ENCODE results near the gene RNF149. TPM values are rescaled to one million over a fixed set of nuclear protein-coding genes. Genes with fewer than 3 reads are reported as not detected.

RNF149 gene
- polyA plus RNA-seq, 2 of the 4 experiments (the other 2 are of a cell fraction) = 28.8 to 34.8 TPM

DNA sequence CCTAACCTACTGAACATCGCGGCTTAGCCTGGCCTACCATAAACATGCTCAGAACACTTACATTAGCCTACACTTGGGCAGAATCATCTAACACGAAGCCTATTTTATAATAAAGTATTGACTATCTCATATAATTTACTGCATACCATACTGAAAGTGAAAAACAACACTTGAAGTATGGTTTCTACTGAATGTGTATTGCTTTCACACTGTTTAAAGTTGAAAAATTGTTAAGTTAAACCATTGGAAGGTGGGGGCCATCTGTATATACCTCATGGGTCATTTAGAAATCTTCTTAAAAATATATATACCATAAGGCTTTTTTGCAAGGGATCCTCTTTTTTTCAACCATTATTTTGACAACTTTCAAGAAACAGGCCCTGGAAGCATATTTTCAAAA, 16.5 kb downstream of the RNF149 start:
- H3K4me2 ChIP-seq = no peak overlapping the region
- no peak for DNase-seq (ENCODE audit: low read depth in 1 of 2, low spot score in 1 of 2)
- ChIA-PET CTCF (no interaction called here), POLR2A (no interaction called here)
- no peaks in the 10 kb centered on the region for H3K9me3 ChIP-seq
- no peak for ATAC-seq
- no peak overlapping the region for H3K27ac ChIP-seq
- WGBS (ENCODE audit: missing lambda C conversion rate) = 93% methylated on average over 3 of the region's 3 CpGs
- peaks cover 5% of the 10 kb centered on the region; the same call in 1 of the 3 replicates for H3K4me1 ChIP-seq
- FAIRE-seq = no peak
- TF ChIP-seq FOSL2 (IDR thresholded peaks at IDR 0.05) = no peak
- TF ChIP-seq FOSL2 (CRISPR knock-in tag; IDR thresholded peaks at IDR 0.05) = no peak
- no peak for TF ChIP-seq CEBPB (IDR thresholded peaks at IDR 0.05)
- TF ChIP-seq, protein P1, sequence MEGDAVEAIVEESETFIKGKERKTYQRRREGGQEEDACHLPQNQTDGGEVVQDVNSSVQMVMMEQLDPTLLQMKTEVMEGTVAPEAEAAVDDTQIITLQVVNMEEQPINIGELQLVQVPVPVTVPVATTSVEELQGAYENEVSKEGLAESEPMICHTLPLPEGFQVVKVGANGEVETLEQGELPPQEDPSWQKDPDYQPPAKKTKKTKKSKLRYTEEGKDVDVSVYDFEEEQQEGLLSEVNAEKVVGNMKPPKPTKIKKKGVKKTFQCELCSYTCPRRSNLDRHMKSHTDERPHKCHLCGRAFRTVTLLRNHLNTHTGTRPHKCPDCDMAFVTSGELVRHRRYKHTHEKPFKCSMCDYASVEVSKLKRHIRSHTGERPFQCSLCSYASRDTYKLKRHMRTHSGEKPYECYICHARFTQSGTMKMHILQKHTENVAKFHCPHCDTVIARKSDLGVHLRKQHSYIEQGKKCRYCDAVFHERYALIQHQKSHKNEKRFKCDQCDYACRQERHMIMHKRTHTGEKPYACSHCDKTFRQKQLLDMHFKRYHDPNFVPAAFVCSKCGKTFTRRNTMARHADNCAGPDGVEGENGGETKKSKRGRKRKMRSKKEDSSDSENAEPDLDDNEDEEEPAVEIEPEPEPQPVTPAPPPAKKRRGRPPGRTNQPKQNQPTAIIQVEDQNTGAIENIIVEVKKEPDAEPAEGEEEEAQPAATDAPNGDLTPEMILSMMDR (IDR thresholded peaks at IDR 0.05) = no peak
- no peak for TF ChIP-seq HOXA7 (CRISPR knock-in tag; IDR thresholded peaks at IDR 0.05)
- TF ChIP-seq, protein P2, sequence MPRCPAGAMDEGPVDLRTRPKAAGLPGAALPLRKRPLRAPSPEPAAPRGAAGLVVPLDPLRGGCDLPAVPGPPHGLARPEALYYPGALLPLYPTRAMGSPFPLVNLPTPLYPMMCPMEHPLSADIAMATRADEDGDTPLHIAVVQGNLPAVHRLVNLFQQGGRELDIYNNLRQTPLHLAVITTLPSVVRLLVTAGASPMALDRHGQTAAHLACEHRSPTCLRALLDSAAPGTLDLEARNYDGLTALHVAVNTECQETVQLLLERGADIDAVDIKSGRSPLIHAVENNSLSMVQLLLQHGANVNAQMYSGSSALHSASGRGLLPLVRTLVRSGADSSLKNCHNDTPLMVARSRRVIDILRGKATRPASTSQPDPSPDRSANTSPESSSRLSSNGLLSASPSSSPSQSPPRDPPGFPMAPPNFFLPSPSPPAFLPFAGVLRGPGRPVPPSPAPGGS (IDR thresholded peaks at IDR 0.05) = no peak
- no peak for TF ChIP-seq POLR2AphosphoS2 (conservative IDR thresholded peaks at IDR 0.05; ENCODE audit: low read length)
- TF ChIP-seq ZNF302 (CRISPR knock-in tag; IDR thresholded peaks at IDR 0.05) = no peak
- TF ChIP-seq EHMT2 (IDR thresholded peaks at IDR 0.05; ENCODE audit: low read depth) = no peak
- no peak for TF ChIP-seq KDM1A (IDR thresholded peaks at IDR 0.05; ENCODE audit: low read depth)
- TF ChIP-seq CHD4 (IDR thresholded peaks at IDR 0.05; ENCODE audit: borderline replicate concordance) = no peak
- TF ChIP-seq, protein P3, sequence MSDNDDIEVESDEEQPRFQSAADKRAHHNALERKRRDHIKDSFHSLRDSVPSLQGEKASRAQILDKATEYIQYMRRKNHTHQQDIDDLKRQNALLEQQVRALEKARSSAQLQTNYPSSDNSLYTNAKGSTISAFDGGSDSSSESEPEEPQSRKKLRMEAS (IDR thresholded peaks at IDR 0.05) = no peak
- no peak overlapping the region for H3K4me3 ChIP-seq

DNA sequence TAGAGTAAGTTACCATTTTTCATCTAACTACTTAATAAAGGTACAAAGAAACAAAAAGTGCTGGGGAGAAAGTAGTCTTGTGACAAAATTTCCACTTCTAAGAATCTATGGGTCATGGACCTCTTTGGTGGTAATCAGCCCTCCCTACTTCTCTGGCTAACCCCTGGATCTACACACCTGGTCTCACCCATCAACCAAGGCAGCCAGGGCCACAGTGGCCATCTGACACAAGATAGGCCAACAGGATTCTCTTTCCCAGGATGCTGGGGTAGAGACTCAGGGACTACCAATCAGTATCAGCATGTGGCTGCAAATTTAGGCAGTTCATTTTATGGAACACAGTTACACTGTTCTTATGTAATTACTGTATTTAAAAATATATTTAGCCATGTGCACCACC, 17.8 kb downstream of the RNF149 start:
- H3K4me1 ChIP-seq = no peaks in the 10 kb centered on the region
- no peak for DNase-seq (ENCODE audit: low read depth in 1 of 2, low spot score in 1 of 2)
- CTCF ChIA-PET = no interaction called here
- no peak overlapping the region for H3K27ac ChIP-seq
- POLR2A ChIA-PET = no interaction called here
- FAIRE-seq = no peak
- no peak for TF ChIP-seq NFE2L2 (conservative IDR thresholded peaks at IDR 0.05; ENCODE audit: low read length)
- no peak for TF ChIP-seq ESRRA (IDR thresholded peaks at IDR 0.05; ENCODE audit: borderline replicate concordance, low read length)
- TF ChIP-seq POLR2AphosphoS2 (conservative IDR thresholded peaks at IDR 0.05; ENCODE audit: low read length) = no peak
- TF ChIP-seq KDM1A (IDR thresholded peaks at IDR 0.05; ENCODE audit: low read depth) = no peak
- TF ChIP-seq BHLHE40 (IDR thresholded peaks at IDR 0.05; ENCODE audit: low read depth, low read length) = no peak
- TF ChIP-seq, protein P4, sequence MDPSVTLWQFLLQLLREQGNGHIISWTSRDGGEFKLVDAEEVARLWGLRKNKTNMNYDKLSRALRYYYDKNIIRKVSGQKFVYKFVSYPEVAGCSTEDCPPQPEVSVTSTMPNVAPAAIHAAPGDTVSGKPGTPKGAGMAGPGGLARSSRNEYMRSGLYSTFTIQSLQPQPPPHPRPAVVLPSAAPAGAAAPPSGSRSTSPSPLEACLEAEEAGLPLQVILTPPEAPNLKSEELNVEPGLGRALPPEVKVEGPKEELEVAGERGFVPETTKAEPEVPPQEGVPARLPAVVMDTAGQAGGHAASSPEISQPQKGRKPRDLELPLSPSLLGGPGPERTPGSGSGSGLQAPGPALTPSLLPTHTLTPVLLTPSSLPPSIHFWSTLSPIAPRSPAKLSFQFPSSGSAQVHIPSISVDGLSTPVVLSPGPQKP (IDR thresholded peaks at IDR 0.05; ENCODE audit: low read depth, low read length) = no peak
- TF ChIP-seq PHF8 (IDR thresholded peaks at IDR 0.05; ENCODE audit: borderline replicate concordance, low read depth) = no peak
- TF ChIP-seq, protein P5, sequence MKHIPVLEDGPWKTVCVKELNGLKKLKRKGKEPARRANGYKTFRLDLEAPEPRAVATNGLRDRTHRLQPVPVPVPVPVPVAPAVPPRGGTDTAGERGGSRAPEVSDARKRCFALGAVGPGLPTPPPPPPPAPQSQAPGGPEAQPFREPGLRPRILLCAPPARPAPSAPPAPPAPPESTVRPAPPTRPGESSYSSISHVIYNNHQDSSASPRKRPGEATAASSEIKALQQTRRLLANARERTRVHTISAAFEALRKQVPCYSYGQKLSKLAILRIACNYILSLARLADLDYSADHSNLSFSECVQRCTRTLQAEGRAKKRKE (CRISPR knock-in tag; IDR thresholded peaks at IDR 0.05; ENCODE audit: low read depth) = no peak
- no peak for TF ChIP-seq GATA3 (IDR thresholded peaks at IDR 0.05; ENCODE audit: borderline replicate concordance)
- TF ChIP-seq, protein P6, sequence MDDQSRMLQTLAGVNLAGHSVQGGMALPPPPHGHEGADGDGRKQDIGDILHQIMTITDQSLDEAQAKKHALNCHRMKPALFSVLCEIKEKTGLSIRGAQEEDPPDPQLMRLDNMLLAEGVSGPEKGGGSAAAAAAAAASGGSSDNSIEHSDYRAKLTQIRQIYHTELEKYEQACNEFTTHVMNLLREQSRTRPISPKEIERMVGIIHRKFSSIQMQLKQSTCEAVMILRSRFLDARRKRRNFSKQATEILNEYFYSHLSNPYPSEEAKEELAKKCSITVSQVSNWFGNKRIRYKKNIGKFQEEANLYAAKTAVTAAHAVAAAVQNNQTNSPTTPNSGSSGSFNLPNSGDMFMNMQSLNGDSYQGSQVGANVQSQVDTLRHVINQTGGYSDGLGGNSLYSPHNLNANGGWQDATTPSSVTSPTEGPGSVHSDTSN (IDR thresholded peaks at IDR 0.05) = no peak
- no peak for TF ChIP-seq EHMT2 (IDR thresholded peaks at IDR 0.05; ENCODE audit: low read depth)
- no peak for TF ChIP-seq FOSL2 (IDR thresholded peaks at IDR 0.05)
- no peak for TF ChIP-seq FOSL2 (CRISPR knock-in tag; IDR thresholded peaks at IDR 0.05)
- TF ChIP-seq HEYL (CRISPR knock-in tag; IDR thresholded peaks at IDR 0.05) = no peak
- no peak for TF ChIP-seq RFX5 (IDR thresholded peaks at IDR 0.05)
- no peak for ATAC-seq
- no peak overlapping the region for H3K4me2 ChIP-seq
- H3K4me3 ChIP-seq = no peak overlapping the region
- no peaks in the 10 kb centered on the region for H3K9me3 ChIP-seq
